Measurements from ENCODE around the gene GPR160. TPM values are rescaled to one million over a fixed set of nuclear protein-coding genes. Genes with fewer than 3 reads are reported as not detected.

Gene GPR160
- total RNA-seq, 4 donors from 2014 or later = 0.62 to 2.1 (median 1.2) TPM

GRCh38 chr3:170057550-170057949 lies 19.8 kb downstream of the GPR160 start:
- DNase-seq = no peak
- in situ Hi-C loops (cut with MboI; ENCODE audit: low sequenced_read_pairs in 4 of 4) = no loop called here
- Histone ChIP-seq H3K4me3 (no peak overlapping the region), H3K27ac (no peak overlapping the region), H3K9me3 (no peaks in the 10 kb centered on the region), H3K36me3 (no peaks in the 10 kb centered on the region), H3K4me1 (no peaks in the 10 kb centered on the region), H3K27me3 (no peaks in the 10 kb centered on the region)
- no peak for TF ChIP-seq CTCF (IDR thresholded peaks at IDR 0.05 in 4 of 5, conservative IDR thresholded peaks at IDR 0.05 in 1 of 5)
- TF ChIP-seq POLR2A (IDR thresholded peaks at IDR 0.05) = no peak
- no peak for ATAC-seq
- intact Hi-C loops (cut with DNase I; ENCODE audit: low total_unique reads) = no loop called here

GRCh38 chr3:170058127-170058526 lies 20.3 kb downstream of the GPR160 start:
- intact Hi-C loops (cut with DNase I; ENCODE audit: low total_unique reads) (no loop called here), in situ Hi-C loops (cut with MboI; ENCODE audit: low sequenced_read_pairs in 4 of 4) (no loop called here)
- Histone ChIP-seq H3K4me1 (no peaks in the 10 kb centered on the region), H3K27ac (no peak overlapping the region), H3K4me3 (no peak overlapping the region), H3K9me3 (no peaks in the 10 kb centered on the region), H3K36me3 (no peaks in the 10 kb centered on the region), H3K27me3 (no peaks in the 10 kb centered on the region)
- TF ChIP-seq POLR2A (IDR thresholded peaks at IDR 0.05) (no peak), CTCF (IDR thresholded peaks at IDR 0.05 in 4 of 5, conservative IDR thresholded peaks at IDR 0.05 in 1 of 5) (no peak)
- DNase-seq (no peak), ATAC-seq (no peak)

- H3K36me3 ChIP-seq = no peaks in the 10 kb centered on the region
- intact Hi-C loops (cut with DNase I; ENCODE audit: low total_unique reads) (no loop called here), in situ Hi-C loops (cut with MboI; ENCODE audit: low sequenced_read_pairs in 4 of 4) (no loop called here)
- ATAC-seq = no peak
- H3K4me1 ChIP-seq = no peaks in the 10 kb centered on the region
- H3K4me3 ChIP-seq = no peak overlapping the region
- no peak for DNase-seq
- no peaks in the 10 kb centered on the region for H3K9me3 ChIP-seq
- no peak overlapping the region for H3K27ac ChIP-seq
- no peaks in the 10 kb centered on the region for H3K27me3 ChIP-seq
- TF ChIP-seq POLR2A (IDR thresholded peaks at IDR 0.05) = no peak
- no peak for TF ChIP-seq CTCF (IDR thresholded peaks at IDR 0.05 in 4 of 5, conservative IDR thresholded peaks at IDR 0.05 in 1 of 5)
Measured at GRCh38 chr3:170059447-170059846, 21.7 kb downstream of the GPR160 start.

- Histone ChIP-seq H3K27me3 (no peaks in the 10 kb centered on the region), H3K36me3 (no peaks in the 10 kb centered on the region), H3K4me1 (no peaks in the 10 kb centered on the region), H3K27ac (no peak overlapping the region), H3K4me3 (no peak overlapping the region), H3K9me3 (no peaks in the 10 kb centered on the region)
- in situ Hi-C loops (cut with MboI; ENCODE audit: low sequenced_read_pairs in 4 of 4) = no loop called here
- ATAC-seq (no peak), DNase-seq (no peak)
- intact Hi-C loops (cut with DNase I; ENCODE audit: low total_unique reads) = no loop called here
- TF ChIP-seq POLR2A (IDR thresholded peaks at IDR 0.05) = no peak
- TF ChIP-seq CTCF (IDR thresholded peaks at IDR 0.05 in 4 of 5, conservative IDR thresholded peaks at IDR 0.05 in 1 of 5) = no peak
Measured at GRCh38 chr3:170062068-170062467, 24.3 kb downstream of the GPR160 start.

- no peak for TF ChIP-seq POLR2A (IDR thresholded peaks at IDR 0.05)
- no peak for TF ChIP-seq CTCF (IDR thresholded peaks at IDR 0.05 in 4 of 5, conservative IDR thresholded peaks at IDR 0.05 in 1 of 5)
- DNase-seq = no peak
- intact Hi-C loops (cut with DNase I; ENCODE audit: low total_unique reads) = no loop called here
Measured at GRCh38 chr3:170062769-170063168, 25.0 kb downstream of the GPR160 start.

More at GRCh38 chr3:170062769-170063168, 25.0 kb downstream of the GPR160 start:
- H3K9me3 ChIP-seq = no peaks in the 10 kb centered on the region
- no peaks in the 10 kb centered on the region for H3K36me3 ChIP-seq
- H3K27me3 ChIP-seq = no peaks in the 10 kb centered on the region
- no peak for ATAC-seq
- in situ Hi-C loops (cut with MboI; ENCODE audit: low sequenced_read_pairs in 4 of 4) = no loop called here
- H3K4me1 ChIP-seq = no peaks in the 10 kb centered on the region
- H3K27ac ChIP-seq = no peak overlapping the region
- no peak overlapping the region for H3K4me3 ChIP-seq
